Left ventricle myocardium superior (tissue), 1 donor: Measurements from ENCODE around the gene SORCS2. TPM values are rescaled to one million over a fixed set of nuclear protein-coding genes. Genes with fewer than 3 reads are reported as not detected.

ENCODE experiments used
- ATAC-seq: fragments of 200-7000 bp; cut with Tn5 transposase; one replicate; pipeline ENCODE4 v1.9.1; 2020; ENCODE audit warnings: mild to moderate bottlenecking, moderate library complexity
- DNase-seq: peaks from one replicate; pipeline ENCODE4 v3.0.0-alpha.2; 2020
- intact Hi-C: fragments of 100-400 bp; cut with micrococcal nuclease; formaldehyde crosslinking; loops from one replicate; pipeline ENCODE4 v1.11.0; 2022
- total RNA-seq: library from RNA; stranded (reverse); fragmentation: NEBNext Ultra II Directional; extraction: Animal tissue kit (Norgen Biotek cat#: 25700); gene quantifications from one replicate; pipeline ENCODE4 v1.2.1, GENCODE V29; 2021
- donor health status: DM: no; HTN: yes; CAD: no; lungs with severe emphysema.

Gene SORCS2
- total RNA-seq, 1 donor from 2014 or later, result 1.5 TPM

DNA sequence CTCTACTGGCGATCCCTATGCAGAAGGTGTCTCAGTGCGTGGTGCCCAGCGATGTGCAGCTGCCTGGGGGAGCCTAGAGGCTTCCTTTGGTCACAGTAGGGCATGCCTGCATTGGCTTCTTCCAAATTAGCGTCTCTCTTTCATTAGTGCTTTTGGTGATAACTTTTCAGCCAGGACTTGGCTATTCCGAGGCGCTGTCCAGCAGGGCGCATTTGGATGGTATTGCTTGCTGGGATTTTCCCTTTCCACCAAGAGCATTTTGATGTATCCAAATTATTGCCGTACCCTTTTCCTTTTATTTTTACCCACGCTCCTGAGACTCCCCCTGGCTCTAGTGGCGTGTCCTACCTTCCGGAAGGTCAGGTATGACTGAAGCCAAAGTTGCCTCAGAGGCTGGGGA, 101.4 kb downstream of the SORCS2 start:
- intact Hi-C loops, result loop anchor here (10.0 kb wide), 1 partner anchor 99 kb away; the partner anchor contains the start of gene SORCS2
- DNase-seq (no peak), ATAC-seq (no peak)

DNA sequence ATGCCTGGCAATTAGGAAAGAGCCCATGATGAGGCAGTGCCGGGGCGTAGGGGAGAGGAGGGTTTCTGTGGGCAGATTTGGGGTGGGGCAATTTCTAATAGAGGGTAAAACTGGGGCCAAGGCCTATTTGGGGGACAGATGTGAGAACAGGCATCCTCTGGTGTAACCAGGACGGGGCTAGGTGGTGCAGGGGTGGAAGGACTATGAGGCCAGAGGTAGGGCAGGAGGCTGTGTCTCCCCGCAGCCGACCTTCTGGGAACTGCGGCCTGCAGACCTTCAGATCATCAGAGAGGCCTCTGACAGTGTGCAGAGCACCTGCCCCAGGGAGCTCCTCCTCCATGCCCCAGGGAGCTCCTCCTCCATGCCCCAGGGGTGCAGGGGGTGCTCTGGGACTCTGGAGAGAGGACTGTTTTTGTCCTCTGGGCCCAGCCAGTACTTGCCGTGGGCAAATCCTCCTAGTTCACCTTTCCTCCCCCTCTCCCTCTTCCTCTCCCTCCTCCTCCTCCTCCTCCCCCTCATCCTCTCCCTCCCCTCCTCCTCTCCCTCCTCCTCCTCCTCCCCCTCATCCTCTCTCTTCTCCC, 101.9 kb downstream of the SORCS2 start:
- intact Hi-C loops, result loop anchor here (10.0 kb wide), 1 partner anchor 99 kb away; the partner anchor contains the start of gene SORCS2
- peak; percentile 22 for DNase-seq
- ATAC-seq, result no peak

DNA sequence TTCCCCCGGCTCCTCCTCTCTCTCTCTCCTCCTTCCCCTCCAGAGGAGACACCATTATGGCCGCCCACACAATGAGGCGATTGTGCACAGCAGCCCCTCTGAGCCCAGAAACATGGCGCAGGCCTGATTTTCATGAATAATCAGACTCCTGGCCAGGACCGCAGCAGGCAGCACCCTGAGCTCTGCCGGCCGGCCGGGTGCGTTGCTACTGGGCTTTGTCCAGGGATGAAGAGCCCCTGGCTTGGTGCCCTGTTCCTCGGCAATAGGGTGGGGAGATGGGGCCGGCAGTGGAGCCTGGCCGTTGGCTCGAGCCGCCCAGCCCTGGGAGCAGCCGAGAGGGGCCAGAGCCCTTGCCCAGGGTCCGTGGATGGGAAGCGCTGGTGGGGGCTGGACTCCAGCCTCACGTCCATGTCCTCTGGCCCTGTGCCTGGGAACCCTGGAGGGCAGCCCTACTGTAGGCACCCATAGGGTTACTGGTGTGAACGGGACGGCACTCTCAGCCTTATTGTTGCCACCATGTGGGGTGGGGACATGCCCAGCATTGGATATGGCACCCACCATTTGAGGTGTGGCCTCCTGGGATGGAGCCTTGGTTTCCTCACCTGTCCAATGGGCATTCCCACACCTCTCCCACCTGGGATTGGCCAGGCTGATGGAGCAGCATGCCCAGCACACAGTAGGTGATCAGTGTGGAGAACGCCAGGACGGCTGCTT, 103.0 kb downstream of the SORCS2 start:
- DNase-seq, result peak; percentile 78
- intact Hi-C loops, result loop anchor here (10.0 kb wide), 1 partner anchor 101 kb away; the partner anchor contains the start of gene SORCS2
- ATAC-seq, result peak; percentile 76

DNA sequence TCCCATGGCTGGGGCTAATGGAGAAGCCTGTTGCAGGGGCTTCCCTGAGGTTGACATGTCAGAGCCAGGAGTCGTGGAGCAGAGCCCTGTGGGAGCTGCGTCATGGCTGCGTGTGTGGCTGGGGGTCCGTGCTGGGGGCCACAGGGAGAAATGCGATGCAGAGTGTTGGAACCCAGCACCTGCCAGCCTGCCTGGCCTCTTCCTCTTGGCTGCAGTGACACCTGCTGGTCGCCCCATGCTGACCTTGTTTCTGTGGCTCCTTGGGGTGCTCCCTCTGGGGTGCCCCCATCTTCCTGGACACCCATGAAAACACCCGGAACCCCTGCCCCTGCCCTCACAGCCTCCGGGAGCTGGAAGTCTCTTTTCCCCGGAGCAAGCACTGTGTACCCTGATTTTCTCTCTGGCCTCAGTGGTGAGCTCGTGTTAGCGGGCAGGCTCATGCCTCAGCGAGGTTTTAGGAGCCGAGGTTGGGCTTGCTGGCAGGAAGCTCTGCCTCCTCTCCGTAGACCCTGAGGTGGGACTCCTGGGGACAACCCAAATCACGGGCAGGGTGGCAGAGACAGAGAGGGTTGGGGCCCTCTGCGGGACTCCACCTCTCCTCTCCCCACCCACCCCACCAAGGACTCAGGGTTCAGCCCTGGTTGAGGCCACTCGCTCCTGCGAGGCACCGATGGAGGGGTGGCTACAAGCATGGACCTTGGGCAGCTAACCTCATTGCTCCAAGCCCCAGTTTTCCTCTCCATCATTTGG, 103.7 kb downstream of the SORCS2 start:
- DNase-seq (peak; percentile 64), ATAC-seq (peak; percentile 65)
- intact Hi-C loops, result loop anchor here (10.0 kb wide), 1 partner anchor 101 kb away; the partner anchor contains the start of gene SORCS2

DNA sequence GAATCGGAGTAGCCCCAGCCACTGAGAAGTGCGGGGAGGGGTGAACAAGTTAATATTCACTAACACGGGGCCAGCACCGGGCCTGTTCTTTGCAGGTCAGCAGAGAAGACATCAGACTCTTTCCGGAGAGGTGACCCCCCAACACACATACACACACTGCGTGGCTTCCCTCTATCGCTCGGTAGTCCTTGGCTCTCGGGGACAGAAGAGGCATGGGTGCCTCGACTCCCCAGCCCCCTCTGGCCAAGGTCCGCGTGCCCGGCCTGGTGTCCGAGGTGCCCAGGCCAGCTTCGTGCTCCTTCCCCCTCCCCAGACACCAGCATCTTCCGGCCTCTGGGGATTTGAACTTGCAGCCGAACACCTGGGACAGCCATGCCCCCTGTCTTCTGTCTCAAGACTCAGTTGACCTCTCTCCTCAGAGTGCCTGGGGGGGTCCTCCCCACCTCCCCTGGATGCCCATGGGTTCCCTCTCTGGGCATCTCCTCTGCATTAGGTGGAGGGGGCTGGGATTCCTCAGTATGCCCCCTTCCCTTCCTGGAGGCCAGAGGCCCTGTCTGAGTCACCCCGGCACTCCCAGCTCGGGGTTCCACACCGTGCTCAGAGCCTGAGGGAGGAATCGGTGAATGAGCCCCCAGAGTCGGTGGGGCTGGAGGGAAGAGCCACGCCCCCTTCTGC, 104.5 kb downstream of the SORCS2 start:
- intact Hi-C loops, result loop anchor here (10.0 kb wide), 1 partner anchor 102 kb away; the partner anchor contains the start of gene SORCS2
- DNase-seq (peak; percentile 22), ATAC-seq (no peak)

DNA sequence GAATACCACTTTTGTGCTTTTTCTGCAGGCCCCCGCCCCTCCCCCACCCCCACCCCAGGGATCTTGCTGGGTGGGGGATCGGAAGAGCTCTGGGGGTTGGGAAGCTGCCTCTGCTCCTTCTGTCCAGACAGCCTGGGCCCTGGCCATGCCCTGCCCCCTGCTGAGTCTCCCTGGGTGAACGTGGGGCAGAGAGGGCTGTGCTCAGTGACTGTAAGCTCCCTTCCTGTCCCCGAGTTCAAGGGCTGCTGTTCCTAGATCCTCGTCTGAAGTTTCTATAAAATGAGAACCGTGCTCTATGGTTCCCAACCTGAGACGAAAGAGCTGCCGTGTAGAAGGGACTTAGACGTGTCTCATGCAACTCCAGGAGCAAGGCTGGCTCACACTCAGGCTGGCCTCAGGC, 105.0 kb downstream of the SORCS2 start:
- intact Hi-C loops, result loop anchor here (10.0 kb wide), 1 partner anchor 103 kb away; the partner anchor contains the start of gene SORCS2
- ATAC-seq (no peak), DNase-seq (peak; percentile 26)

DNA sequence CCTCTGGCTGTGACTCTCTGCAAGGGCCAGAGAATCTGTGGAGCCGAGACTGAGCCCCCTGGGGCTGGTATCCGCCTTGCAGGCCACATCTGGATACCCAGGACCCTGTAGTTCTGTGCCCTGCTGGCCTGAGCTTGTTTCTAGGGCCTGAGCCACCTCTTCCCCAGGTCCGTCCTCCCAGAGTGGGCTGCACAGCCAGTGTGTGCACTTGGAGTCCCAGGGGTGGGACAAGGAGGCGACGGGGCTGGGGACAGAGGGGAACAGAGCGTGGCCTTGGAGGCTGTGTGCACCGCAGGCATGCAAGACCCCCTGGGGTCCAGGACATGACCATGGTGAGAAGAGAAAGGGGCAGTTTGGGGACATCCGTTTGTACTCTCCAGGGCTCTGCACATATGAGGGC, 105.5 kb downstream of the SORCS2 start:
- ATAC-seq (no peak), DNase-seq (no peak)
- intact Hi-C loops, result loop anchor here (10.0 kb wide), 1 partner anchor 103 kb away; the partner anchor contains the start of gene SORCS2

DNA sequence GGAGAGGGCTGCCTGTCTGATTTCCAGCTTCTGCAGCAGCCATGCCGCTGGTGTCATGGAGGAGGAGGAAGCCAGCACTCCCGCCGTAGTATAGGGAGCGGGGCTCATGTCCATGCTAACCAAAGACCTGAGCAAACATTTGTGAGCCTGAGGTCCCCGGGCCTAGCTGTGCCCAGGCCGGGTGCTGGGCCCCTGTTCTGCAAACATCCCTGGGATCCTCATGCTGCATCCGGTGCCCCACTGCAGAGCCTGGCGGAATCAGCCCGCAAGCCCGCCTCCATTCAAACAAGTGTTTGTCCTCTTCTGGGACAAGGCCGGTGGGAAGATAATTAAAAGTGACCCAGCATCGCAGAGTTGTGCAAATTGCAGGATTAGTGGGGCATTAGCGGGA, 106.3 kb downstream of the SORCS2 start:
- ATAC-seq, result no peak
- peak; percentile 16 for DNase-seq
- intact Hi-C loops, result loop anchor here (10.0 kb wide), 1 partner anchor 104 kb away; the partner anchor contains the start of gene SORCS2

DNA sequence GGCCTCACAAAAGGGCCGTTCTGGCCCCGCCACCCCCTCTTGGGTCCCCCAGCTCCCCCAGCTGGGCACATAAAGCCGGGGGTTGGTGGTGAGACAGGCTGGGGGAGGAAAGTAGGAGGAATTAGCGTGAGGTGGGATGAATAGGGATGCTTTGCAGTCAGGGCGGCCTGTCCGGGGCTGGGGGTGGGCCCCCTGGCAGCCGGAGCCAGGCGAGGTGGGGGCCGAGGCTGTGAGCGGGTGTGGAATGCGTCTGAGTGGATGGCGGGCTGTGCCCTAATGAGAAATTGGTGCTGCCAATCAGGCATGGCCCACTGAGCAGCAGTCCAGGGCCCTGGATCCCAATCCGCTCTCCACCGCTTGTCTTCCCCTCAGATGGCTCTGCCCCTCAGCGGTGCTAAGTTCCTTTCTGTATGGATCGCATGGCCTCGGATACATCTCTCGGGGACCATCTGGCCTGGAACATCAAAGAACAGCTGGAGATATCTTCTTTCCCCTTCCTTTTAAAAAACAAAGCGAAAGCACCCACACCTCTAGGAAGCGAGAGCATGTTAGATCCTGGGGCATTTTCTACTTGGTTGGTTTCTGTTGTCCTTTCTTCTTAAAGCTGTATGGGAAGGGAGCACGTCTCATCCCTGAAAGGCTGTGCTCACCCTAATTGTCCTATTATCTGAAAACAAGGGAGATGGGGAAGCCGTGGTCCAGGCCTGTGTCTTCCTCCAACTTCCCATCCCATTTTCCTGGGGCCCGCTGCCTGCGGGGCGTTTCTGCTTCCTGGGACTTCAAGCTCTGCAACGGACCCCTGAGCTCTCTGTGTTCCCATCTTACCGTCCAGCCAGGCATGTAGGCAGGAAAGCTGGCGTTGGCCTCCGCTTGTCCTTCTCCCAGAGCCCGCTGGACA, 106.9 kb downstream of the SORCS2 start:
- DNase-seq (peak; percentile 11), ATAC-seq (no peak)
- intact Hi-C loops, result loop anchor here (10.0 kb wide), 1 partner anchor 104 kb away; the partner anchor contains the start of gene SORCS2

DNA sequence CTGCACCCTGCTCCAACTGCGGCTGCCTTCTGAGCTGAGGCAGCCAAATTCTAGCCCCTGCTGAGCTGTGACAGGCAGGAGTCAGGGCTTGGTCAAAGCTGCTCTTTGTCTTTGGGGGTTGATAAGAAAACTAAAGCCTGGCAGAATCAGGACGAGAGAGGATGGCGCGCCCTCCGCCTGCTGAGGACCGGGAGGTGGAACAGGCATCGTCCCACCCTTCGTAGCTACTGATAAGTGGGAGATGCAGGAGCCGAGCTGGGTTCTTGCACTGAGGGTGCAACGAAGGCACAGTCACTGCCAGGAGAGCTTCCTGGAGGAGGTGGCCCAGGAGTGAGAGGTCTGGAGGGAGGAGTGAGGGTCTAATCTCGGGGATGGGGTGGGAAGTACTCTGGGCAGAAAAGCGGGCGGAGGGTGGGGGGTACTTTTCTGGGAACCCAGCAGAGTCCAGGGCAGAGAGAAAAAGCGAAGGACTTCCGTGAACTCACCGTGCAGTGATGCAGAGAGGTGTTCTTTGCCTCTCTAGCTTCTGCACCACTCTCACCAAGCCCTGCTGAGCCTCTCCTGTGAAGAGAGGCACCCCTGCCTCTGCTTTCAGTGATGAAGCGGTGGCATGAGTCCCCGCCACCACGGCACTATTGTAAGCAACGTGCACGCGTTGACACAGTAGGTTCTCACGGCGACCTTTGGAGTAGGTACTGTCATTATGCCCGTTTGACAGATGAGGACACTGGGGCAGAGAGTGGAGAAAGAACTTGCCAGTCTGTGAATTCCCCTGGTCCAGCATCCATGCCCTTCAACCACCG, 107.8 kb downstream of the SORCS2 start:
- intact Hi-C loops, result loop anchor here (10.0 kb wide), 1 partner anchor 105 kb away; the partner anchor contains the start of gene SORCS2
- DNase-seq (peak; percentile 19), ATAC-seq (no peak)

DNA sequence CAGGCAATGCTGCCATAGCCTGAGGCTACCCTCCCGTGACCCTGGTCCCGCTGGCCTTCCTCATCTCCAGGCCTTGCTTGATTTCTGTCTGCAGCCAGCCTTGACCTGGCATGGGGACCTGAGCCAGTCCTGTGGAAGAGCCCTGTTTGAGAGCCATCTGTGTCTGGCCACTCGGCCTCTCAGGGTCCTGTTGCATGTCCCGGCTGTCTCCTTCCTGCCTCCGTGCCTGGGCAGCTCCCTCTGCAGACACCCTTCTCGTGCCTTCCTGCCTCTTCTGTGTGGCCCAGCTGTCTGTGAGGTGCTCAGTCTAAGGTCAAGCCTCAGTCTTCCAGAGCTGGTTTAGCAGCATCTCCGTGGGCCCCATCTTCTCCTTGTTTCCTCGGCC, 108.4 kb downstream of the SORCS2 start:
- no peak for DNase-seq
- no peak for ATAC-seq
- intact Hi-C loops, result no loop called here

DNA sequence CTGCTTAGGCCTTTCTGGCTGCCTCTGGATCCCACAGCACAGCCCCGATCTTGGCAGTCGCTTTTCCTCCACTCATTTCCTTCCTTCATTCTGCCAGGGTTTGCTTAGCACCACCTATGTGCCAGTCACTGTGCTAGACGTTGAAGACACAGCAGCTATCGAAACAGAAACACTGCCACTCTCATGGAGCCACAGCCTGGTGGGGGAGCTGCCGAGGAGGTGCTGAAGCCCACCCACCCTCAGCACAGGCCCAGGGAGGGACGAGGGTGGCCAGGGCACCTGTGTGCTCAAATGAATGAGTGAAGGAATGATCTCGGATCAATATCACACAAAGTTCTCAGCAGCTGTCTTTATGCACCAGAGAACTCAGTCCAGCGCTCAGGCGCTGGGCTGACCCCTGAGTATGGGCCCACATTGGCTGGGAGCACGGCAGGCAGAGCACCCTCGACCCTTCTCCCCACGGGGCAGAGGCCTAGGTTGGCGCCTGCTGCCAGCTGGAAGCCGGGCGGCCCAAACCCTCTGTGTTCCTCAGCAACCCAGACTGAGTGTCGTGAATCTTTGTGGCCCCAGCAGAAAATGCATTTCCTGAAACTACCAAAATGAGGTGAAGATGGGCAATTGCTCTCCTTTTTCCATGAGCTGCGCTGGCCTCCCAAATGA, 108.9 kb downstream of the SORCS2 start:
- peak; percentile 13 for DNase-seq

DNA sequence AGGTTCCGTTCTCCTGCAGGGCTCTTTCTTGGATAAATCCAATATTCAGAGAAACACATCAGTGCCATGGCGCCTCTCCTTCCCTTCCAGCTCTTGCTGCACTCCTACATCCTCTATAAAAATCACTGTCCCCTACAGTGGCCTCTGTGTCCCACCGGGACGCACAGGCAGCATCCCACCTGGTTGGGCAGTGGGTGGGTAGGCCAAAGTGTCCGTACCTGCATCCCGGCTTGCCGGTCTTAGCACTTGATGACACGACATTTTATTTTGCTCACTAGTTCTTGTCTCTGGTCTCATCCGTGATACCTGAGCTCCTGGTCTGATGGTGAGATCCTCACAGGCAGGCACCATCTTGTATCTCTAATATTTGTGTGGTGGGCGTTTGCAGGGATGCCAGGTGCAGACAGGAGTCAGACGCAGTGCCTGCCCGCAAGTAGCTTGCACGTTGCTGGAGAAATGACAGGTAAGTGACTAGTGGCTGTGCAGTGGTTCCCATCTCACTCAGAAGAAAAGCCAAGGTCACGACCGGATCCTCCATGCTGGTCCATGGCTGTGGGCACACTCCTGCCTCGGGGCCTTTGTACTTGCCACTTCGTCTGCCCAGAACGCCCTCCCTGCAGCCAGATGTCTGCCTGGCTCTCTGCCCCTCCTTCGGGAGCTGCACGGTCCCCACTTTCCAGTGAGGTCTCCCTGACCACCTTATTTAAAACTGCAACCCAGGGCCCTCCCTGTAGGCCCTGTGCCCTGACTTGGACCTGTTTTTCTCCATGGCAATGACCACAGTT, 109.7 kb downstream of the SORCS2 start:
- intact Hi-C loops, result no loop called here
- ATAC-seq (no peak), DNase-seq (peak; percentile 6)

More for the DNA sequence above, 108.9 kb downstream of the SORCS2 start:
- no peak for ATAC-seq
- intact Hi-C loops, result no loop called here

DNA sequence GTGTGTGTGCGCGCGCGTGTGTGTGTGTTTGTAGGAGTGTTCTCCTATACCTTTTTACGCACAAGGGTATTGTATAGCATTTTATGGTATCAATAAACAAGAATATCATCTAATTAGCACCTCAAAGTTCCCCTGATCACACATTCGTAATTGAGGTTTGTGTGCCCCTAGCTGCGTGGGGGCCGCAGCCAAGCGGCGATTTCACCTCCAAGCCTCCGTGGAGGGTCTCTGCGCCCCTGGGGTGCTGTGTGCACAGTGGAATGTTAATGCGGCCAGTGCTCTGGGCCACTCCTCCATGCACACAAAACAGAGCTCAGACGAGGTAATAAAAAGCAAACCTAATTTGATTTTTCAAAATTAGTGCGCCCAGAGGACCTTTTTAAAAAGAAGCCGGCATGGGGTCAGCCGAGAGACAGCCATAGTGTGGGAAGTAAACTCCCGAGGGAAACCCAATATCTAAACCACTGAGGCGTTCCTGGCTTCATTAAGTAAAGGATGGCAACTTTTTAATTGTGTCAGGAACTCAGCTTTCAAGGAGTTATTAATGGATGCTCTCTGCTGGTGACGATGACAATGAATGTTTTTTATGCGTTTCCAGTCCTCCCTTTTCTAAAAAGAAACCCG, 110.6 kb downstream of the SORCS2 start:
- ATAC-seq (no peak), DNase-seq (no peak)
- intact Hi-C loops, result no loop called here

DNA sequence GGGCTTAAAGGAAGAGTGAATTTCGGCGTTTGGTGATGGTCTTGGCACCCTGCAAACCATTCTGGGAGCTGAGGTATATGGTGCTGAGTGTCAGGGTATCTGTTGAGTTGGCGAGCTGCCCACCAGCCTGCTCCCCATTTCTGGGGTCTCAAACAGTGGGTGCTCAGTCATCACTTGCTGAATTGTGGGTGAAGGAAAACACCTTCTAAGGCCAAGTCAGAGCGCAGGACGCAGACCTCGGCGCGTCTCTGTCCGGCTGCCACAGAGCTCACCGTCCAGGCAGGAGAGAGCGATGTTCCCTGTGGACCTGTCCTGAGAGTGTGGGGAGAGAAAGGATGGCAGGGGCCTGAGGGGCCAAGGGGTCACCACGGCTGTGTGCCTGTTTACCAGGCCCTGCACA, 111.2 kb downstream of the SORCS2 start:
- ATAC-seq (no peak), DNase-seq (peak; percentile 23)
- intact Hi-C loops, result no loop called here

DNA sequence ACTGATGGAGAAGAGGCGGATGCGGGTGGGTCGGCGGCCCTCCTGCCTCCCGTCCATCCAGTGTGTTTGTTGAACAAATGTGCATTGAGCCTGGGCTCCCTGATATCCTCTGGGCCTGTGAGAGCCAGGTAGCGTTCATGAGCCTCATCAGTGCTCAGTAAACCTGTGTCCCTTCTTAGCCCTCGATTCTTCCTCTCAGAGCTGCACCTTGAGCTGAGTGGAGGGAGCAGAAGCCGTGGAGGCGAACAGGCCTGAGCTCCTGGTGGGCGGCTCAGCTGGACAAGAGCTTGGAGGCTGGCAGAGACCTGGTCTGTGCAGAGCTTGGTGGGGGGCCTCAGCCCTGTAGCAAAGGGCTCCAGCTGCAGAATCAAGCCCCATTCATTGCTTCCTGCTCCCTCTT, 112.1 kb downstream of the SORCS2 start:
- intact Hi-C loops, result no loop called here
- ATAC-seq (no peak), DNase-seq (no peak)
